A549 (cell line): Measurements from ENCODE around the gene NDUFB5. TPM values are rescaled to one million over a fixed set of nuclear protein-coding genes. Genes with fewer than 3 reads are reported as not detected.

Source experiments
- ATAC-seq, 2 experiments: fragments of 200-7000 bp in 1 of 2; fragments of >200 bp in 1 of 2; cut with Nextera tagmentation in 1 of 2; cut with Tn5 transposase in 1 of 2; 3 replicates each; pipeline versions ENCODE4 v1.8.0 to v1.9.1; 2018 to 2020; ENCODE audit warnings: mild to moderate bottlenecking in 1 of 2, moderate library complexity in 1 of 2
- CTCF ChIA-PET: fragments of 300-600 bp; sonication (Branson Sonifier 250); formaldehyde crosslinking; extraction: SDS; loops from one replicate; lab custom pipeline; 2021; ENCODE audit warnings: antibody characterized with exemption, inconsistent platforms; lab: Yijun Ruan, JAX
- POLR2A ChIA-PET: fragments of 350-600 bp; formaldehyde crosslinking; extraction: SDS; loops from one replicate; lab custom pipeline; 2021; ENCODE audit warnings: antibody characterized with exemption, inconsistent platforms; lab: Yijun Ruan, JAX
- DNase-seq, 2 experiments: peaks; one replicate each; pipeline versions ENCODE4 v3.0.0 to v3.0.0-alpha.2; 2011 to 2016; ENCODE audit warnings: low read depth in 1 of 2, low spot score in 1 of 2
- FAIRE-seq: peaks from 2 replicates; lab custom pipeline; 2011; peaks lifted over from hg19 to GRCh38; lab: Jason Lieb, UNC
- H3K27ac ChIP-seq, 2 experiments: fragments of >200 bp; sonication (Bioruptor Twin); formaldehyde crosslinking; 3 replicates each; pipeline ENCODE4 v1.5.1; 2016 to 2017
- H3K4me1 ChIP-seq: fragments of >200 bp; sonication (Bioruptor Twin); formaldehyde crosslinking; 3 replicates; pipeline ENCODE4 v1.6.1; 2016
- H3K4me2 ChIP-seq: fragments of >200 bp; sonication (Bioruptor Twin); formaldehyde crosslinking; 3 replicates; pipeline ENCODE4 v1.6.1; 2016
- H3K4me3 ChIP-seq: fragments of >200 bp; sonication (Bioruptor Twin); formaldehyde crosslinking; 3 replicates; pipeline ENCODE4 v1.5.1; 2016
- H3K9me3 ChIP-seq: fragments of >200 bp; sonication (Bioruptor Twin); formaldehyde crosslinking; 3 replicates; pipeline ENCODE4 v1.6.1; 2016
- BHLHE40 ChIP-seq: IDR thresholded peaks from 2 replicates; pipeline ENCODE4 v1.6.1; 2012; ENCODE audit warnings: low read depth, low read length, inconsistent platforms
- CBX8 ChIP-seq: fragments of 200-600 bp; sonication (generic); IDR thresholded peaks from 2 replicates; pipeline ENCODE4 v1.6.1; 2016
- CHD2 ChIP-seq: fragments of 150-350 bp; IDR thresholded peaks from 2 replicates; pipeline ENCODE4 v1.6.1; 2014; ENCODE audit warnings: low read length; ENCODE audit not compliant: partially characterized antibody
- CHD4 ChIP-seq: fragments of 200-600 bp; sonication (generic); IDR thresholded peaks from 2 replicates; pipeline ENCODE4 v1.6.1; 2016; ENCODE audit warnings: antibody characterized with exemption, mild to moderate bottlenecking, borderline replicate concordance
- EHF ChIP-seq: fragments of 250-450 bp; sonication (Bioruptor Pico); IDR thresholded peaks from 2 replicates; pipeline ENCODE4 v1.5.0; 2020; ENCODE audit warnings: mild to moderate bottlenecking
- EHMT2 ChIP-seq: fragments of 200-600 bp; sonication (generic); IDR thresholded peaks from 2 replicates; pipeline ENCODE4 v1.6.1; 2016; ENCODE audit warnings: antibody characterized with exemption, low read depth, mild to moderate bottlenecking, moderate library complexity
- EP300 ChIP-seq, 2 experiments: fragments of >200 bp; sonication (Bioruptor Twin); formaldehyde crosslinking; IDR thresholded peaks; 2 replicates in 1 of 2; 3 replicates in 1 of 2; pipeline ENCODE4 v1.6.1; 2016 to 2017
- ESRRA ChIP-seq: fragments of 150-350 bp; IDR thresholded peaks from 2 replicates; pipeline ENCODE4 v1.6.1; 2014; ENCODE audit warnings: mild to moderate bottlenecking, low read length, borderline replicate concordance
- HDAC2 ChIP-seq: fragments of 200-600 bp; sonication (generic); IDR thresholded peaks from 2 replicates; pipeline ENCODE4 v1.6.1; 2016
- HEYL ChIP-seq: fragments of 250-450 bp; sonication (Bioruptor Pico); IDR thresholded peaks from 2 replicates; pipeline ENCODE4 v1.8.0; 2021; ENCODE audit warnings: mild to moderate bottlenecking, moderate library complexity
- HOXB5 ChIP-seq: fragments of 250-450 bp; sonication (Bioruptor Pico); IDR thresholded peaks from 2 replicates; pipeline ENCODE4 v1.5.0; 2020; ENCODE audit warnings: mild to moderate bottlenecking, moderate library complexity
- KDM5A ChIP-seq: fragments of 200-600 bp; sonication (generic); IDR thresholded peaks from 2 replicates; pipeline ENCODE4 v1.6.1; 2016; ENCODE audit warnings: antibody characterized with exemption, mild to moderate bottlenecking
- MAZ ChIP-seq: fragments of 150-350 bp; IDR thresholded peaks from 2 replicates; pipeline ENCODE4 v1.6.1; 2014; ENCODE audit warnings: antibody characterized with exemption, low read depth, low read length, borderline replicate concordance
- NFE2L2 ChIP-seq: fragments of 150-350 bp; conservative IDR thresholded peaks from 2 replicates; pipeline ENCODE4 v1.6.1; 2014; ENCODE audit warnings: low read length
- NR3C1 ChIP-seq: fragments of >200 bp; sonication (Bioruptor Twin); formaldehyde crosslinking; IDR thresholded peaks from 3 replicates; pipeline ENCODE4 v1.6.1; 2017
- PHF8 ChIP-seq: fragments of 200-600 bp; sonication (generic); IDR thresholded peaks from 2 replicates; pipeline ENCODE4 v1.6.1; 2016; ENCODE audit warnings: low read depth, mild to moderate bottlenecking, antibody characterized with exemption, moderate library complexity, borderline replicate concordance
- POLR2A ChIP-seq: IDR thresholded peaks from 2 replicates; pipeline ENCODE4 v1.6.1; 2012; ENCODE audit warnings: mild to moderate bottlenecking, low read length
- RAD21 ChIP-seq, 2 experiments: fragments of >200 bp in 1 of 2; sonication (Bioruptor Twin) in 1 of 2; formaldehyde crosslinking in 1 of 2; IDR thresholded peaks in 1 of 2; conservative IDR thresholded peaks in 1 of 2; 2 replicates in 1 of 2; 3 replicates in 1 of 2; pipeline ENCODE4 v1.6.1; 2012 to 2018; ENCODE audit warnings: inconsistent platforms in 1 of 2
- RCOR1 ChIP-seq: fragments of 150-350 bp; IDR thresholded peaks from 2 replicates; pipeline ENCODE4 v1.6.1; 2014; ENCODE audit warnings: antibody characterized with exemption, low read length, low read depth
- RFX5 ChIP-seq: fragments of 450-650 bp; IDR thresholded peaks from 2 replicates; pipeline ENCODE4 v1.7.1; 2014; ENCODE audit warnings: antibody characterized with exemption, mild to moderate bottlenecking, moderate library complexity
- SREBF2 ChIP-seq: fragments of 450-650 bp; IDR thresholded peaks from 2 replicates; pipeline ENCODE4 v1.6.1; 2014; ENCODE audit warnings: mild to moderate bottlenecking, moderate library complexity
- TP53 ChIP-seq: fragments of 250-450 bp; sonication (Bioruptor Pico); IDR thresholded peaks from 2 replicates; pipeline ENCODE4 v1.5.0; 2021; ENCODE audit warnings: mild to moderate bottlenecking, moderate library complexity
- ZC3H11A ChIP-seq: fragments of 450-650 bp; IDR thresholded peaks from 2 replicates; pipeline ENCODE4 v1.6.1; 2014; ENCODE audit warnings: antibody characterized with exemption, mild to moderate bottlenecking
- ZNF302 ChIP-seq: fragments of 250-450 bp; sonication (Bioruptor Pico); IDR thresholded peaks from 2 replicates; pipeline ENCODE4 v1.9.0; 2021; ENCODE audit warnings: inconsistent platforms, mild to moderate bottlenecking, moderate library complexity
- WGBS: methylation state at CpG from one replicate; pipeline ENCODE4 v1.1.6; 2017; ENCODE audit errors: missing lambda C conversion rate; 5-methylcytosine and 5-hydroxymethylcytosine counted together
- polyA plus RNA-seq, 4 experiments: library from polyadenylated mRNA; depleted of rRNA in 3 of 4; stranded (reverse); fragments of >200 nt; fragmentation: RNase III in 1 of 4; extraction: RNeasy Plus Mini Kit Qiagen cat#74134 plus additional on column Dnase treatment in 1 of 4; gene quantifications; 2 replicates in 3 of 4; 3 replicates in 1 of 4; pipeline ENCODE4 v1.2.3, GENCODE V29; 2011 to 2017
- TF ChIP-seq, protein P1 (sequence below): fragments of 150-350 bp; IDR thresholded peaks from 2 replicates; pipeline ENCODE4 v1.6.1; 2014; ENCODE audit warnings: low read depth, mild to moderate bottlenecking, low read length
- TF ChIP-seq, protein P2 (sequence below): IDR thresholded peaks from 2 replicates; pipeline ENCODE4 v1.6.1; 2012
- TF ChIP-seq, protein P3 (sequence below): IDR thresholded peaks from 2 replicates; pipeline ENCODE4 v1.6.1; 2012
- TF ChIP-seq, protein P4 (sequence below): fragments of 450-650 bp; IDR thresholded peaks from 2 replicates; pipeline ENCODE4 v1.6.1; 2014; ENCODE audit warnings: antibody characterized with exemption
- TF ChIP-seq, protein P5 (sequence below): fragments of >200 bp; sonication (Bioruptor Twin); formaldehyde crosslinking; IDR thresholded peaks from 3 replicates; pipeline ENCODE4 v1.5.1; 2016
- TF ChIP-seq, protein P6 (sequence below): IDR thresholded peaks from 2 replicates; pipeline ENCODE4 v1.6.1; 2012; ENCODE audit warnings: low read depth, borderline replicate concordance
- TF ChIP-seq, protein P7 (sequence below): fragments of 250-450 bp; sonication (Bioruptor Pico); IDR thresholded peaks from 2 replicates; pipeline ENCODE4 v1.5.0; 2021; ENCODE audit warnings: mild to moderate bottlenecking, moderate library complexity, borderline replicate concordance

Gene NDUFB5
- polyA plus RNA-seq, 2 of the 4 experiments (the other 2 are of a cell fraction) = 65.5 to 66.1 TPM

DNA sequence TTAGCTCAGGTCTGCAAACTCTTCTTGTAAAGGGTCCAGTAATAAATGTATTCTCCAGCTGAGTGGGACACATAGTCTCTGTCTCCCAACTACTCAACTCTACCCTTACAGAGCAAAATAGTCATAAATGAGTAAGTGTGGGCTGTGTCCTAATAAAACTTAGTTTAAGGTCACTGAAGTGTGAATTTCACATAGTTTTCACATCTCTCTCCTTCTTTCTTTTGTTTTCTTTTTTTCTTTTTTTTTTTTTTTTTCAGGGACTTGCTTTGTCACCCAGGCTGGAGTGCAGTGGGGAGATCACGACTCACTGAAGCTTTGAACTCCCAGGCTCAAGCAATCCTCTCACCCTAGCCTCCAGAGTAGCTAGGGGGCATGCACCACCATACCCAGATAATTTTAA is 43.8 kb upstream of the NDUFB5 start:
- Histone ChIP-seq H3K4me2 (no peak overlapping the region), H3K4me1 (peaks cover 8% of the 10 kb centered on the region; the same call in 1 of the 3 replicates), H3K27ac (no peak overlapping the region), H3K4me3 (no peak overlapping the region), H3K9me3 (no peaks in the 10 kb centered on the region)
- 89% methylated on average over 1 of the region's 1 CpG for WGBS
- FAIRE-seq (no peak), DNase-seq (no peak), ATAC-seq (no peak)
- ChIA-PET CTCF (no interaction called here), POLR2A (no interaction called here)
- TF ChIP-seq POLR2A (no peak), ESRRA (no peak), NR3C1 (no peak), CHD2 (no peak), KDM5A (no peak), HEYL (CRISPR knock-in tag) (no peak), CBX8 (no peak), ZC3H11A (no peak), TP53 (CRISPR knock-in tag) (no peak), BHLHE40 (no peak), MAZ (no peak), EHF (no peak), HDAC2 (no peak), RAD21 (conservative IDR thresholded peaks at IDR 0.05 in 1 of 2, IDR thresholded peaks at IDR 0.05 in 1 of 2) (no peak), RFX5 (no peak), RCOR1 (no peak)
- TF ChIP-seq, protein P1, sequence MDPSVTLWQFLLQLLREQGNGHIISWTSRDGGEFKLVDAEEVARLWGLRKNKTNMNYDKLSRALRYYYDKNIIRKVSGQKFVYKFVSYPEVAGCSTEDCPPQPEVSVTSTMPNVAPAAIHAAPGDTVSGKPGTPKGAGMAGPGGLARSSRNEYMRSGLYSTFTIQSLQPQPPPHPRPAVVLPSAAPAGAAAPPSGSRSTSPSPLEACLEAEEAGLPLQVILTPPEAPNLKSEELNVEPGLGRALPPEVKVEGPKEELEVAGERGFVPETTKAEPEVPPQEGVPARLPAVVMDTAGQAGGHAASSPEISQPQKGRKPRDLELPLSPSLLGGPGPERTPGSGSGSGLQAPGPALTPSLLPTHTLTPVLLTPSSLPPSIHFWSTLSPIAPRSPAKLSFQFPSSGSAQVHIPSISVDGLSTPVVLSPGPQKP = no peak
- TF ChIP-seq, protein P2, sequence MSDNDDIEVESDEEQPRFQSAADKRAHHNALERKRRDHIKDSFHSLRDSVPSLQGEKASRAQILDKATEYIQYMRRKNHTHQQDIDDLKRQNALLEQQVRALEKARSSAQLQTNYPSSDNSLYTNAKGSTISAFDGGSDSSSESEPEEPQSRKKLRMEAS = no peak
- TF ChIP-seq, protein P3, sequence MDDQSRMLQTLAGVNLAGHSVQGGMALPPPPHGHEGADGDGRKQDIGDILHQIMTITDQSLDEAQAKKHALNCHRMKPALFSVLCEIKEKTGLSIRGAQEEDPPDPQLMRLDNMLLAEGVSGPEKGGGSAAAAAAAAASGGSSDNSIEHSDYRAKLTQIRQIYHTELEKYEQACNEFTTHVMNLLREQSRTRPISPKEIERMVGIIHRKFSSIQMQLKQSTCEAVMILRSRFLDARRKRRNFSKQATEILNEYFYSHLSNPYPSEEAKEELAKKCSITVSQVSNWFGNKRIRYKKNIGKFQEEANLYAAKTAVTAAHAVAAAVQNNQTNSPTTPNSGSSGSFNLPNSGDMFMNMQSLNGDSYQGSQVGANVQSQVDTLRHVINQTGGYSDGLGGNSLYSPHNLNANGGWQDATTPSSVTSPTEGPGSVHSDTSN = no peak
- TF ChIP-seq, protein P4, sequence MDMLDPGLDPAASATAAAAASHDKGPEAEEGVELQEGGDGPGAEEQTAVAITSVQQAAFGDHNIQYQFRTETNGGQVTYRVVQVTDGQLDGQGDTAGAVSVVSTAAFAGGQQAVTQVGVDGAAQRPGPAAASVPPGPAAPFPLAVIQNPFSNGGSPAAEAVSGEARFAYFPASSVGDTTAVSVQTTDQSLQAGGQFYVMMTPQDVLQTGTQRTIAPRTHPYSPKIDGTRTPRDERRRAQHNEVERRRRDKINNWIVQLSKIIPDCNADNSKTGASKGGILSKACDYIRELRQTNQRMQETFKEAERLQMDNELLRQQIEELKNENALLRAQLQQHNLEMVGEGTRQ = no peak

DNA sequence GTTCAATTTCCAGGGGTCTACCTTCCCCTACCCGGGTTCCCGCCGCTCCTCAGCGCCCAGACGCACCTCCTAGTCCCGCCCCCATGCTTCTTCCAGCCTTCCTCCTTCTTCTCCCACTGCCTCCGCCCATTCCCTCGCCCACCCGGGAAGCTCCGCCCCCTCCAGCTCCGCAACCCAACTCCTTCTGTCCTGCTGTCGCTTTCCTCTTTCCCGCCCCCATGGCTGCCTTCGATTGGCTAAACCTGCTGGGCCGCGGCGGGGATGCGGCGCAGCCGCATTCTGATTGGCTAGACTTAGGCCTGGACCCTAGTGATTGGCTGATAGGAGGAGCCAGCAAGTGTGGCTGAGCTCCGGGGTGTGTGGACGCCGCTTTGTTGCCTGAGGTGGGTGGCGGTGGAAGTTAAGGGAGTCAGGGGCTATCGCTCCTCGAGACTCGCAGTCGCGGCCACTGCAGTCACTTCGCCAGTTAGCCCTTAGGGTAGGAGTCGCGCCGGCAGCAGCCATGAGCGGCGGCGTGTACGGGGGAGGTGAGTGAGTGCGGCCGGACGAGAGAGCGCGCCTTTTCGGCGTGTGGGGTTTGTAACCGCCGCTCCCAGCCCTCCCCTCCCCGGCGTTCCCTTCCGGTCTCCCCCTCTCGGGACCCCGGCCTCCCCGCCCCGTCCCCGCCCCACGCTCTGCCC is 41.9 kb upstream of the NDUFB5 start, which contains the start of gene ACTL6A:
Gene ACTL6A (plus strand): TSS at position 336 of the 680 bp plus-strand sequence. CDS start 167 bp downstream, at position 503.
- POLR2A ChIA-PET = interaction anchor here (0.6 to 1.3 kb wide), 5 partner anchors 9 to 241 kb away, joined by 3 to 7 read pairs (median 3); partner anchors contain the start of genes MRPL47, NDUFB5 and ZNF639
- Histone ChIP-seq H3K27ac (peak within 1 kb of the TSS; percentile 91 to 97), H3K4me3 (peak within 1 kb of the TSS; percentile 91), H3K9me3 (no peaks in the 10 kb centered on the region), H3K4me1 (peaks cover 8% of the 10 kb centered on the region; the same call in 1 of the 3 replicates), H3K4me2 (peak within 1 kb of the TSS; percentile 94)
- DNase-seq (peak; percentile 95 to 98), ATAC-seq (peak; percentile 95 to 97), FAIRE-seq (no peak)
- CTCF ChIA-PET = interaction anchor here (1.0 kb wide), 1 partner anchor 16 kb away, joined by 4 read pairs; no protein-coding TSS in a partner anchor
- WGBS = 0% methylated on average over 8 of the region's 55 CpGs
- TF ChIP-seq CHD4 (no peak), HEYL (CRISPR knock-in tag) (no peak), POLR2A (peak; percentile 80), ZC3H11A (no peak), SREBF2 (no peak), NFE2L2 (no peak), HOXB5 (CRISPR knock-in tag) (no peak), PHF8 (peak; percentile 51; the same call in 1 of the 2 replicates), EP300 (IDR thresholded peaks at IDR 0.05) (no peak), EHMT2 (no peak), ZNF302 (no peak)
- TF ChIP-seq, protein P5, sequence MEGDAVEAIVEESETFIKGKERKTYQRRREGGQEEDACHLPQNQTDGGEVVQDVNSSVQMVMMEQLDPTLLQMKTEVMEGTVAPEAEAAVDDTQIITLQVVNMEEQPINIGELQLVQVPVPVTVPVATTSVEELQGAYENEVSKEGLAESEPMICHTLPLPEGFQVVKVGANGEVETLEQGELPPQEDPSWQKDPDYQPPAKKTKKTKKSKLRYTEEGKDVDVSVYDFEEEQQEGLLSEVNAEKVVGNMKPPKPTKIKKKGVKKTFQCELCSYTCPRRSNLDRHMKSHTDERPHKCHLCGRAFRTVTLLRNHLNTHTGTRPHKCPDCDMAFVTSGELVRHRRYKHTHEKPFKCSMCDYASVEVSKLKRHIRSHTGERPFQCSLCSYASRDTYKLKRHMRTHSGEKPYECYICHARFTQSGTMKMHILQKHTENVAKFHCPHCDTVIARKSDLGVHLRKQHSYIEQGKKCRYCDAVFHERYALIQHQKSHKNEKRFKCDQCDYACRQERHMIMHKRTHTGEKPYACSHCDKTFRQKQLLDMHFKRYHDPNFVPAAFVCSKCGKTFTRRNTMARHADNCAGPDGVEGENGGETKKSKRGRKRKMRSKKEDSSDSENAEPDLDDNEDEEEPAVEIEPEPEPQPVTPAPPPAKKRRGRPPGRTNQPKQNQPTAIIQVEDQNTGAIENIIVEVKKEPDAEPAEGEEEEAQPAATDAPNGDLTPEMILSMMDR = no peak
- TF ChIP-seq, protein P6, sequence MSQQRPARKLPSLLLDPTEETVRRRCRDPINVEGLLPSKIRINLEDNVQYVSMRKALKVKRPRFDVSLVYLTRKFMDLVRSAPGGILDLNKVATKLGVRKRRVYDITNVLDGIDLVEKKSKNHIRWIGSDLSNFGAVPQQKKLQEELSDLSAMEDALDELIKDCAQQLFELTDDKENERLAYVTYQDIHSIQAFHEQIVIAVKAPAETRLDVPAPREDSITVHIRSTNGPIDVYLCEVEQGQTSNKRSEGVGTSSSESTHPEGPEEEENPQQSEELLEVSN = 0 out of 2 replicates have a peak, but pooled peaks have one; percentile 39
- TF ChIP-seq, protein P7, sequence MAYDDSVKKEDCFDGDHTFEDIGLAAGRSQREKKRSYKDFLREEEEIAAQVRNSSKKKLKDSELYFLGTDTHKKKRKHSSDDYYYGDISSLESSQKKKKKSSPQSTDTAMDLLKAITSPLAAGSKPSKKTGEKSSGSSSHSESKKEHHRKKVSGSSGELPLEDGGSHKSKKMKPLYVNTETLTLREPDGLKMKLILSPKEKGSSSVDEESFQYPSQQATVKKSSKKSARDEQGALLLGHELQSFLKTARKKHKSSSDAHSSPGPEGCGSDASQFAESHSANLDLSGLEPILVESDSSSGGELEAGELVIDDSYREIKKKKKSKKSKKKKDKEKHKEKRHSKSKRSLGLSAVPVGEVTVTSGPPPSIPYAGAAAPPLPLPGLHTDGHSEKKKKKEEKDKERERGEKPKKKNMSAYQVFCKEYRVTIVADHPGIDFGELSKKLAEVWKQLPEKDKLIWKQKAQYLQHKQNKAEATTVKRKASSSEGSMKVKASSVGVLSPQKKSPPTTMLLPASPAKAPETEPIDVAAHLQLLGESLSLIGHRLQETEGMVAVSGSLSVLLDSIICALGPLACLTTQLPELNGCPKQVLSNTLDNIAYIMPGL (CRISPR knock-in tag) = no peak
